ENCODE measurements around the gene CLDN9.

CLDN9 gene

GRCh38 chr16:3019594-3020246, 7.0 kb downstream of the CLDN9 start:
- no peak for DNase-seq (ENCODE audit: low spot score)

GRCh38 chr16:3020247-3020603, 7.5 kb downstream of the CLDN9 start, which contains the start of gene TNFRSF12A:
TNFRSF12A (plus strand) TSS chr16:3020368; CDS start chr16:3020398, 30 bp downstream.
- DNase-seq (ENCODE audit: low spot score), result peak; percentile 76

- DNase-seq (ENCODE audit: low spot score), result peak; percentile 91
These were observed 8.1 kb downstream of the CLDN9 start for GRCh38 chr16:3020604-3021448.

- peak; percentile 79 for DNase-seq (ENCODE audit: low spot score)
These were observed 8.9 kb downstream of the CLDN9 start for GRCh38 chr16:3021449-3022207.

- DNase-seq (ENCODE audit: low spot score), result peak; percentile 87
These were observed 9.5 kb downstream of the CLDN9 start for GRCh38 chr16:3022208-3022683.

GRCh38 chr16:3022684-3023414, 10.1 kb downstream of the CLDN9 start:
- DNase-seq (ENCODE audit: low spot score), result peak; percentile 48

GRCh38 chr16:3023415-3023668, 10.6 kb downstream of the CLDN9 start:
- DNase-seq (ENCODE audit: low spot score), result peak; percentile 39

- peak; percentile 88 for DNase-seq (ENCODE audit: low spot score)
These were observed 11.2 kb downstream of the CLDN9 start, which contains the start of the genes HCFC1R1 and THOC6 for GRCh38 chr16:3023669-3024478. HCFC1R1 (minus strand) TSS chr16:3023942; CDS start chr16:3023941, 1 bp downstream. THOC6 (plus strand) TSS chr16:3024035; CDS start chr16:3024327, 292 bp downstream.

GRCh38 chr16:3025032-3026002, 12.6 kb downstream of the CLDN9 start:
- no peak for DNase-seq (ENCODE audit: low spot score)

GRCh38 chr16:3026003-3026378, 13.3 kb downstream of the CLDN9 start:
- no peak for DNase-seq (ENCODE audit: low spot score)

- no peak for DNase-seq (ENCODE audit: low spot score)
These were observed 14.1 kb downstream of the CLDN9 start for GRCh38 chr16:3026609-3027488.

- no peak for DNase-seq (ENCODE audit: low spot score)
These were observed 14.7 kb downstream of the CLDN9 start for GRCh38 chr16:3027489-3027795.

- peak; percentile 69 for DNase-seq (ENCODE audit: low spot score)
These were observed 15.4 kb downstream of the CLDN9 start for GRCh38 chr16:3027983-3028715.

- no peak for DNase-seq (ENCODE audit: low spot score)
These were observed 16.1 kb downstream of the CLDN9 start for GRCh38 chr16:3028716-3029319.

- peak; percentile 46 for DNase-seq (ENCODE audit: low spot score)
These were observed 16.9 kb downstream of the CLDN9 start for GRCh38 chr16:3029491-3030221.

- no peak for DNase-seq (ENCODE audit: low spot score)
These were observed 17.8 kb downstream of the CLDN9 start for GRCh38 chr16:3030222-3031212.
